ENCODE results near the gene NPY1R. TPM values are rescaled to one million over a fixed set of nuclear protein-coding genes. Genes with fewer than 3 reads are reported as not detected.

The NPY1R gene
- total RNA-seq = 163 TPM

GRCh38 chr4:163332526-163333406, at the start of gene NPY1R:
NPY1R (minus strand) TSS chr4:163332596; CDS start chr4:163326554, 6,042 bp downstream.
- peak; percentile 52 for DNase-seq

GRCh38 chr4:163380703-163381102, 48.3 kb upstream of the NPY1R start:
- DNase-seq = no peak

DNA sequence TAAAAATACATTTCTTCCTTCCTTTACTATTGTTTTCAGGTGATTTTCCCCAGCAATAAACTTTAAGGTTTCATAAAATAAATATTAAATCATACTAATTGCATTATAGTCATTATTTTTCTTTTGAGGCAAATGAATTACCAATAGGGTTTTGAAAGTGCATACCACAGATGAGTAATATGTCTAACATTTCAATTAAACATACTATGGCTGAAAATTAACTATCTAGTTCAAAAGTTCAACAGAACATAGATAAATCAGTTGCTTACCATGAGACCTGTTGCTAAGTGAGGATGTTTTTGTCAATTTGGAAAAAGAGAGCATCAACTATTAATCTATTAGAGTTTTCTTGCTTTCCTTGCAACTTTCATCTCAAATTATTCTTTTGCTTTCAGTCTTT, 46.3 kb upstream of the NPY1R start:
- DNase-seq = no peak

- no peak for DNase-seq
Observed at GRCh38 chr4:163372029-163372428, 39.6 kb upstream of the NPY1R start.

- no peak for DNase-seq
Observed at GRCh38 chr4:163367651-163368050, 35.3 kb upstream of the NPY1R start.

DNA sequence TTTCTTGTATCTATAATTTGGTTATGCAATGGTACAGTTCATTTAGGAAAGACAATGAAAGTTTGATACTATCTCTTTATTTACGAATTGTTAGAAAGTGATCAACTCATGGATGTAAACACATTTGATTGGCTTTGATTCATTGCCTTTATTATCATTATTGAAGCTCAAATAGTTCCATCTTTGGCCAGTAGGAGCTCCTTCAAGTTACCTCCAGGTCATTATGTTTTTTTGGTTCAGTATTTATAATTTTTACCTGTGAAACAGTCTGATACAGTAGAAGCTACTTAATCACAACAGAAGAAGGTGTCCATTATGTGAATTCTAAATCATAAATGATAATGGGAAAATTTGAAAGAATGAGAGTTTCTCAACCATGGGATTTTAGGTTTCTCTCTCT, 23.7 kb upstream of the NPY1R start:
- no peak for DNase-seq

DNA sequence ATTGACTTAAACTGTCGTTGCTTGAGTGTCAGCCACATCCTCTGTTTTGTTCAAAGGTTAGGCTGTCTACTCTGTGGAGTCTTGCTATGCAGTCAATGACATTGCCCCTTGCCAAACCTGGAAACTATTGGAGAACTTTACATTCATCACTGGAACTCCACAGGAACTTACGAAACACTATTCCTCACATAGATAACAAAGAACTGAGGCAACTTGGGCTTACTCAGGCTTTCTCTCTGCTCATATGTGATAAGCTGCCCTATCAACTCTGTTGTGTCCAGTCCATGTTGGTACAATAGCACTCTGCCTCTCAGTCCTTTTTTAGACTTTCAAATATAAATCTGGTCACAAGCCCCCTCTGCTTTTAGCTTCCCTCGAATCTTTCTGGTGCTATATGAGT, 20.7 kb upstream of the NPY1R start:
- no peak for DNase-seq

GRCh38 chr4:163350672-163351071, 18.3 kb upstream of the NPY1R start:
- DNase-seq = no peak

DNA sequence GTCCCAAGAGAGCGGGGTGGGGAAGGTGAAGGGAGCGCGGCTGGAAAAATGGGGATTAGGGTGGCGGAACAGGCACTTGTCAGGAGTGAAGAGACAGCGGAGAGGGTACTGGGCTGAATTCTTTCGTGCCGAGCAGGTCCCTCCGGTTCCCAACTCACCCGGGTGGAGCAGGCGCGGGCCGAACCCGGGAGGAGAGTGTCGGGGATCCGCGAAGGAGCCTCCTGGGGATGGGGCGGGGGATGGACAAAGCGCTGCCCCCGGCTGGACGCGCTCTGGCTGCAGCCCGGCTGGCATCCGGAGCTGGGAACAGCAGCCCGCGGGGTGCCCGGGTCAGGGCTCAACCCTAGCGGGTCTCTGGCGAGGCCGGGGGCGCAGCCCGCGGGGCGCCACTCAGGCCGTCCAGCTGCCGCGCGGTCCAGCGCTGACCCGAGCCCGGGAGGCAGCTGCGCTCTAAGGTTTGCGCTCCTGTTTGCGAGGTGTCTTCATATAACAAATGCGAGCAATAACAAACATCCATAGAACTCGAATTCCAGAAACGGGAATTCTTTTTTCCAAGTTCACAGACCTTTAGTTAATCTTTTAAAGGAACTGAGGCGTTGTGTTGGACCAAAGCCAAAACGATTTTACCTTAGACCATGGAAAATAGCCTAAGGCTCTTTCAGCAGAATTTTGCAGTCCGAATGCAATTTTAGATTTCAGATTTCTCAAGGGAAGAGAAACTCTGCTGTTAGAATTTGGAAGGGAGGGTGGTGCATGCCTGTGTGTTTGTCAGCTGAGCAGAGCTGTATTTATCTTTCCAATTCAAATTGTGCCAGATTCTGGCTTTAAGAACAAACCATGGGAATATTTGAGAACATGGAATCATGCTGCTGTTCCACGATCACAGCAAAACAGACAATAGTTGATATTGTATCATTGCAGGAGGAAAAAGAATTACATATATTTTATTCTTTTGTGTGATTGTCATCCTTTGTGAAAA, 12.0 kb upstream of the NPY1R start:
- peak; percentile 22 for DNase-seq

GRCh38 chr4:163343604-163344146, 11.3 kb upstream of the NPY1R start, which contains the start of gene NPY5R:
NPY5R (plus strand) TSS chr4:163343892; CDS start chr4:163350274, 6,382 bp downstream.
- DNase-seq = no peak

GRCh38 chr4:163335384-163335783, 3.0 kb upstream of the NPY1R start:
- no peak for DNase-seq

GRCh38 chr4:163331629-163332376, 593 bp downstream of the NPY1R start:
- DNase-seq = peak; percentile 16

GRCh38 chr4:163330916-163331628, 1.3 kb downstream of the NPY1R start:
- DNase-seq = peak; percentile 14

DNA sequence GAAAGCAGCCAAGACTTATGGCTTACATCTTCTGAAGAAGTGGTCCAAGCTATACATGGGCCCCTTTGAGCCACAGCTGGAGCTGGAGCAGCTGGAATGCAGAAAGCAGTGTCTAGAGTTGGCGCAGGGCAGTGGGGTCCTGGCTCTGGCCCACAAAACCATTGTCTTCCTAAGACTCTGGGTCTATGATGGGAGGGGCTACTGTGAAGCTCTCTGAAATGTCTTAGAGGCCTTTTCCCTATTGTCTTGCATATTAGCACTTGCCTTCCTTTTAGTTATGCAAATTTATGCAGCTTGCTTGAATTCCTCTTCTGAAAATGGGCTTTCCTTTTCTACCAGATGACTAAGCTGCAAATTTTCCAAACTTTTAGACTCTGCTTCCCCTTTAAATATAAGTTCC, 15.3 kb downstream of the NPY1R start:
- DNase-seq = no peak

GRCh38 chr4:163309466-163309865, 22.9 kb downstream of the NPY1R start:
- DNase-seq = no peak

GRCh38 chr4:163303069-163303468, 29.3 kb downstream of the NPY1R start:
- no peak for DNase-seq

- DNase-seq = no peak
Observed at GRCh38 chr4:163300445-163300844, 32.0 kb downstream of the NPY1R start.

DNA sequence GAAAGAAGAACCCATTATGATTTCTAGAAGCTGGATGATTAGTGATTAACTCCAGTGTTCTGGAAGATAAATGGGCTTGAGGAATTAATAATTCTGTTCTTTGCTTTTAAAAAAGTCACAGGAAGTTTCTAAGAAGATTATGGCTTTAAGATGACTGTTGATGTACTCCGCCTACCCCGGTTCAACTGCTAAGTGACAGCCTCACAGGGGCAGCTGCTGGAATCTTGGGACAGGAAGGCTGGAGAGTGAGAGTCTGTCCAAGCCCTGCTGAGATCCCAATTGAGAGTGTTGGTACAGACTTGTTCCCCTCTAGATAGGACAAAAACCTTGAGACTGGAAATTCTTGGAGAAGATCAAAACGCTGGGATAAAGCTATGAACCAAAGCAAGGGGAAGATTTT, 37.3 kb downstream of the NPY1R start:
- DNase-seq = no peak

DNA sequence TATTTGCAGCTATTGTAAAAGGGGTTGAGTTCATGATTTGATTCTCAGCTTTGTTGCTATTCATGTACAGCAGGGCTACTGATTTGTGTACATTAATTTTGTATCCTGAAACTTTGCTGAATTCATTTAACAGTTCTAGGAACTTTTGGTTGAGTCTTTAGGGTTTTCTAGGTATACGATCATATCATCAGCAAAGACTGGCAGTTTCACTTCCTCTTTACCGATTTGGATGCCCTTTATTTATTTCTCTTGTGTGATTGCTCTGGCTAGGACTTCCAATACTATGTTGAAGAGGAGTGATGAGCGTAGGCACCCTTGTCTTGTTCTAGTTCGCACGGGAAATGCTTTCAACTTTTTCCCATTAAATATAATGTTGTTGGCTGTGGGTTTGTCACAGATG, 48.1 kb downstream of the NPY1R start:
- no peak for DNase-seq

DNA sequence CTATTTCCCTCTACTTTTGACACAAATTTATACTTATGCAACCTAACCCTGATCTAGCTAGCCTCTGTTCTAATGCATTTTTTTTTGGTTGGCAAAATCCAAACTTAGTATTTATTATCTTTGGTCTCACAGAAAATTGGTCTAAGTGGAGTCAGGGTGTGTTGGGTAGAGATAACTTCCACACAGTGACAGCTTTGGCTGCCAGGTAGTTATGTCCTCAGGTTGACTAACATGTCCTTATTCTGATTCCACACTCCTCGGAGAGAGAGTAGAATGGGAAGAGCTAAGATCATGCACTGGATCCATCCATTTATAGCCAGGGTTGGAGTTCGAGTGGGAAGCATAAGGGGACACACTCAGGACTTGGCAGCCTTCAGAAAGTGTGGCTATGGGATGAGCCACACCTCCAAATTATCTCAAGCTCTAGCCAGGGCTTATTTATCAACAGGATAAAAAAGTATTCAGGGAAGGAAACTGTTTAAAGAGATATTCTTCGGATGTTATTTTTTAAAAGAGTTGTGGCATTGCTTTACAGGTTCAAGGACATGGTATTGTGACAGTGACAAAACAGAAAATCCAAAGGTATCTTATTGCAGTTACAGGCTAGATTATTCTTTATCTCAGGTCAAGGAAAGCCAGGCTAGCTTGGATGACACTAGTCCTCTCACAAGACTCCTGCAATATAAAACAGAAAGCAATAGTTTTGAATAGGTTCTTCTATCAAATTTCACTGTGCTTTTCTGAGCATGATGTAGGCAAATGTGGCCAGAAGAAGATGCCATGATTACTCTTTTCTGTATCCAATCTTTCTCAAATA, 51.5 kb downstream of the NPY1R start:
- DNase-seq = no peak

Data from occipital lobe (tissue), 2 donors.